Fibroblast of skin of abdomen (primary cell): ENCODE data around the gene AKAP13.
A peak's percentile ranks its signal among the peaks of the same experiment; 100 is the strongest.
"Not testable (repeated sequence)": the region's sequence is repeated elsewhere in the genome, so short reads cannot be mapped to it uniquely, and the experiment has no call there.

Source experiments
- DNase-seq: peaks from one replicate; pipeline ENCODE4 v3.0.0-alpha.2; 2013

The AKAP13 gene

GRCh38 chr15:85576392-85576791 lies 196.0 kb downstream of the AKAP13 start:
- no peak for DNase-seq

GRCh38 chr15:85578941-85579701 lies 198.7 kb downstream of the AKAP13 start:
- DNase-seq = no peak

GRCh38 chr15:85579957-85580694 lies 199.7 kb downstream of the AKAP13 start:
- DNase-seq = no peak

GRCh38 chr15:85580879-85581278 lies 200.5 kb downstream of the AKAP13 start:
- DNase-seq = no peak

GRCh38 chr15:85581495-85581894 lies 201.1 kb downstream of the AKAP13 start:
- DNase-seq = no peak

- DNase-seq = no peak
These were observed 202.0 kb downstream of the AKAP13 start for GRCh38 chr15:85582131-85583079.

GRCh38 chr15:85583442-85583841 lies 203.0 kb downstream of the AKAP13 start:
- DNase-seq = no peak

GRCh38 chr15:85583923-85584390 lies 203.6 kb downstream of the AKAP13 start:
- no peak for DNase-seq

GRCh38 chr15:85584872-85585271 lies 204.5 kb downstream of the AKAP13 start:
- DNase-seq = no peak

- not testable (repeated sequence) for DNase-seq
These were observed 205.8 kb downstream of the AKAP13 start for GRCh38 chr15:85586196-85586595.

- DNase-seq = peak; percentile 47
These were observed 207.5 kb downstream of the AKAP13 start for GRCh38 chr15:85587707-85588411.

GRCh38 chr15:85588677-85589076 lies 208.3 kb downstream of the AKAP13 start:
- peak; percentile 41 for DNase-seq

- peak; percentile 45 for DNase-seq
These were observed 209.4 kb downstream of the AKAP13 start for GRCh38 chr15:85589851-85590250.

- DNase-seq = no peak
These were observed 211.2 kb downstream of the AKAP13 start for GRCh38 chr15:85591622-85592021.

- peak; percentile 80 for DNase-seq
These were observed 211.7 kb downstream of the AKAP13 start for GRCh38 chr15:85592148-85592547.

GRCh38 chr15:85593809-85594445 lies 213.5 kb downstream of the AKAP13 start:
- no peak for DNase-seq

- no peak for DNase-seq
These were observed 215.6 kb downstream of the AKAP13 start for GRCh38 chr15:85595804-85596536.

- no peak for DNase-seq
These were observed 216.9 kb downstream of the AKAP13 start for GRCh38 chr15:85597155-85597815.

- peak; percentile 63 for DNase-seq
These were observed 217.8 kb downstream of the AKAP13 start for GRCh38 chr15:85598219-85598618.

GRCh38 chr15:85598718-85599398 lies 218.5 kb downstream of the AKAP13 start:
- no peak for DNase-seq
